ENCODE data around the gene CHAD.

CHAD gene

DNA sequence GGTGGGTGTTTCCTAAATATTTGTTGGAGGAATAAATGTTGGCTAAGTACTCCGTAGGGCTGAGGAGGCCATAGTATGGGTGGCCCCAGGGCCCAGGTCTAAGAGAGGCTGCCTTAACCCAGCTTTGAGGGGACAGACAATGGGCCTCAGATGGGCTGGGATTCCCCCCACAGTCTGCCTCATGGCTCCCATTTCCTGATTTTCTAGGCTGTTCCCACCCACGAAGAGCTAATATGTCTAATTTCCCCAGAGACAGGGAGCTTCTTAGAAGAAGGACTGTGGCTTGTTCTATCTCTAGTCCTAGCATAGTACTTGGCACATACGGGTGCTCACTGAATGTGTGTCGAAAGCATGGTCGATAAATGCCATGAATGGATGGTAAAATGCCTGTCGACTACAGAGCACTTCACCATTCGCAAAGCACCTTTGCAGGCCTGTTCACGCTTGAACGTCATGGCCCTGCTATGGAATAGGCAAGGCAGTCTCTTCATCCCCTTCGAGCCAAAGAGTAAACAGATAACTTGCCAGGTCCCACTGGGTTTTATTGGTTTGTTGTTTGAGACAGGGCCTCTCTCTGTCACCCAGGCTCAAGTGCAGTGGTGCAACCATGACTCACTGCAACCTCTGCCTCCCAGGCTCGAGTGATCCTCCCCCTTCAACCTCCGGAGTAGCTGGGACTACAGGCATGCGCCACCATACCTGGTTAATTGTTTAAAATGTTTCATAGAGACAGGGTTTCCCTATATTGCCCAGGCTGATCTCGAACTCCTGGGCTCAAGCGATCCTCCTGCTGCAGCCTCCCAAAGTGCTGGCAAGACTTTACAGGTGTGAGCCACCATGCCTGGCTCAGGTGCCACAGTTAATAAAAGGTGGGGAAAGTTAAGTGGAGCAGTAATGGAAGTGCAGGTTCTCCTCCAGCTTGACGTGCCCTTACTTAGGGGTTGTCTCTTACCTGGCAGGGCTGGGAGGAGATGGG is 9.7 kb downstream of the CHAD start:
- DNase-seq (ENCODE audit: low read depth in 4 of 4, low spot score in 1 of 4): no peak

DNA sequence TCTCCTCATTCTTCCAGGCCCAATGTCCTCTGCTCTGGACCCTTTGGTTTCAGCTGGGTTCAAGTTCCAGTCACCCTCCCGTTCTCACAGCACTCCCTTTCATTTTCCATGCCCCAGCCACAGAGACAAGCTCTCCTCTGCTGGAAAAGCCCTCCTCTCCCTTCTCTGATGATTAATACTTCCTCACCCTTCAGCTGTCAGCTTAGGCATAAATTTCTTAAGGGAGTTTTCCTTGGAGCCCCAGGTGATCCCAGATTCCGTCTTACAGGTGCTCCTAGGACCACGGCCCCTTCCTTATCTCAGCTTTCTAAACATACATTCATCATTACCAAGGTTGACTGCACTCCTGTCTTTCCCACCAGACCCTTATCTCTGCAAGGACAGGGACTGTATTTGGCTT is 10.4 kb downstream of the CHAD start:
- DNase-seq (ENCODE audit: low read depth in 4 of 4, low spot score in 1 of 4): no peak

DNA sequence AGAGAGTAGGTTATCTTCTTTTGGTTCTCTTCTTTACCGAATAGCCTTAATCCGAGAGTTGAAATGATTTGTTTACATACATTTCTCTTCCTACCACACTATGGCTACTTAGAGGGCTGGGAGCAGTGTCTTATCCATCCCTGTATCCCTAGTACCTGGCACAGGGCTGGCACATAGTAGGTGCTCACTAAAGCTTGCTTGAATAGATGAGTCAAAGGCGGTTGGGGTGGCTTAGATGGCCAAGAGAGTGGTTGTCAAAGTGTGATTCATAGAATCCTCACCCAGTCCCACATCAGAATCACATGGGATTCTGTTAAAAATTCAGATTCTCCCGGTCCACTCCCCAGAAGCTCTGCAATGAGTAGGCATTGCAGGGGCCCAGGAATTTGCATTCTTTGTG is 11.1 kb downstream of the CHAD start:
- no peak for DNase-seq (ENCODE audit: low read depth in 4 of 4, low spot score in 1 of 4)

DNA sequence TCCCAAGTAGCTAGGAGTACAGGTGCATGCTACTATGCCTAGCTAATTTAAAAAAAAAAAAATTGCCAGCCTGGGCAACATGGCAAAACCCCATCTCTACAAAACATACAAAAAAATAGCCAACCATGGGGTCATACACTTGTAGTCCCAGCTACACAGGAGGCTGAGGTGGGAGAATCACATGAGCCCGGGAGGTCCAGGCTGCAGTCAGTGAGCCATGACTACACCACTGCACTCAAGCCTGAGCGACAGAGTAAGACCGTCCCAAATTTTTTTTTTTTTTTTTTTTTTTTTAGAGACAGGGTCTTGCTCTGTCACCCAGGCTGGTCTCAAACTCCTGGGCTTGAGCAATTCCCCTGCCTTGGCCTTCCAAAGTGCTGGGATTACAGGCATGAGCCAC is 14.8 kb downstream of the CHAD start:
- no peak for DNase-seq (ENCODE audit: low read depth in 4 of 4, low spot score in 1 of 4)

DNA sequence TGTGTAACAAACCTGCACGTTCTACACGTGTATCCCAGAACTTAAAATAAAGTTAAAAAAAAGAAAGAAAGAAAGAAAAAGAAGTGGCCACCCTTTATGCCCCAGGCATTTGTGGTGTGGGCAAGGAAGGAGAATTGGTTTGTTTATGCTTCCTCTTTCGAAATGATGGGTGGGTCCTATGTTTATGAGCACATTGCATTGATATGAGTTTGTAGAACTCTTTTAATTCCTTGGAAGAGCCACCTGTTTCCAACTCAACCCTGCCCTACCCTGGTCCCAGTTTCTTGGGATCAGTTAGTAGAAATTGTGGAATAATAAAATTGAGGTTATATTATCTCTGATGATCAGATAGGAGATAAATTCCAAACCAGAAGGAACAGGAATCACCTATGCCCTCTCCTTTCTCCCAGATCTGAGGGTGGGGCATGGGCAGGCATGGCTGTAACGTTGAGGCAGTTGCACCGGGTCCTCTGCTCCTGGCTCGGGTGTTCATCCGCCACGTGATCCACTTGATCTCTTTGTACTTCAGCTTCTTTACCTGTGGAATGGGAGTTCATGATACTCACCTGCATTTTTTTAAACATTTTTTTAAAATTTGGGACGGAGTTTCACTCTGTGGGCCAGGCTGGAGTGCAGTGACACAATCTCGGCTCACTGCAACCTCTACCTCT is 15.9 kb downstream of the CHAD start:
- DNase-seq (ENCODE audit: low read depth in 4 of 4, low spot score in 1 of 4): no peak

DNA sequence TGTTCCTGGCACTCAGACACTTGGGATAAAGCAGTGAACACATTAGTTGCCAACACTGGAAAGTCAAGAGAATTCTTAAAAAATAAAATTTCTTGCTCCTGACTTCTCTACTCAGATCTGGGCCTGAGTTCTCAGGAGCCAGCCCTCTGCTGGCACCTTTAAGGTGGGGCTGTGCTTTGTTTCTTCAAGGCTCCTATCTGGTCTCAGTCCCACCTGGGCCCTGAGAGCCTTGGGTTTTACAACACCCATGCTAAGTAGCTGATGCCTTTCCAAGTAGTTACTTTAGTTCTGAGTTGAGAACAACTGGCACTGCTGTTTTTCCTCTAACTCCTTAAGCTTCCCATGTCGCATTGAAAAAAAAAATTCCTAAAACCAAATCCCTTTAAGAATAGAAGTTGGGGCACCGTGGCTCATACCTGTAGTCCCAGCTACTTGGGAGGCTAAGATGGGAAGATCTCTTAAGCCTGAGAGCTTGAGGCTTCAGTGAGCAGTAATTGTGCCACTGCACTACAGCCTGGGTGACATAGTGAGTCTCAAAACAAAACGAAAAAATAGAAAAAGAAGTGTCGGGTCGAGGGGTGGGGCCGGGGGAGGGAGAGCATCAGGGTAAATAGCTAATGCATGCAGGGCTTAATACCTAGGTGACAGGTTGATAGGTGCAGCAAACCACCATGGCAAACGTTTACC is 16.6 kb downstream of the CHAD start:
- DNase-seq (ENCODE audit: low read depth in 4 of 4, low spot score in 1 of 4): no peak

DNA sequence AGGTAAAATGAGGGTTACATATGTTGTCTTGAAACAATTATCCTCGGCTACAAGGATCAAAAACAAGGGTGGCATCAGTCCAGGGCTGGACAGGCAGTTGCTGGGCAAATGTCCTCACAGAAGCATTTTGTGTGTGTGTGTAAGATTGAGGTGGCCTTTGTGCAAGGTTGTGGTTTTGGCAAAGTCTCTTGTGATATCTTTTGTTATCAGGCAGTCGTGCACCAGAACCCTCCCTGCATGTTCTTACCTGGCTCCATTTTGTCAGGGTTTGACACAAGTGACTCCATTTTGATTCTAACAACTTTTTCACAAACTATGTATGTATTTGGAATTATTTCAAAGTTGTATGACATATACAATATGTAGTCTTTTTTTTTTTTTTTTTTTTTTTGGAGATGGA is 20.0 kb downstream of the CHAD start:
- DNase-seq (ENCODE audit: low read depth in 4 of 4, low spot score in 1 of 4): no peak

DNA sequence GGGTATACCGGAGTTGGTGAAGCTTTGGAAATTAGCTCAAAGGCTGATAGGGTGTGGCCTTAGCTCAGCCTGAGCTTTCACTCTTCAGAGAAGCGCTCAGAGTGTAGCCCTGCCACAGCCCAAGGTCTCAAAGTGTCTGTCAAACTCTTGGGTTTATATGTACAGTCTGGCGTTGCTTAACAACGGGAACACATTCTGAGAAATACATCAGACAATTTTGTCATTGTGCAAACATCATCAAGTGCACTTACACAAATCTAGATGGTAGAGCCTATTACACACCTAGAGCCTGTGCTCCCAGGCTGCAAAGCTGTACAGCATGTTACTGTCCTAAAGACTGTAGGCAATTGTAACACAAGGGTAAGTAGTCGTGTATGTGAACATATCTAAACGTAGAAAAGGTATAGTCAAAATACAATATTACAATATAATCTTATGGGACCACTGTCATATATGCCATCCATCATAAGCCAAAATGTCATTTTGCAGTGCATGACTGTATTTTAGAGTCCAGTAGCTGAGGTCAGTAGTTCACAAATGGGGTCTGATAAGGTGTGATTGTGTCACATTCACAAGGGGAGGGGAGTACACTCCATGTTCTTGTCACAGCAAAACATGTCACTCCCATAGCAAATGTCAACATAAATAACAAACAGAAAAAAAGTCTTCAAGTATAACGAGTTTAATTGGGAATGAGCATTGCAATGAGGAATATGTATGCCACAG is 20.6 kb downstream of the CHAD start:
- no peak for DNase-seq (ENCODE audit: low read depth in 4 of 4, low spot score in 1 of 4)

DNA sequence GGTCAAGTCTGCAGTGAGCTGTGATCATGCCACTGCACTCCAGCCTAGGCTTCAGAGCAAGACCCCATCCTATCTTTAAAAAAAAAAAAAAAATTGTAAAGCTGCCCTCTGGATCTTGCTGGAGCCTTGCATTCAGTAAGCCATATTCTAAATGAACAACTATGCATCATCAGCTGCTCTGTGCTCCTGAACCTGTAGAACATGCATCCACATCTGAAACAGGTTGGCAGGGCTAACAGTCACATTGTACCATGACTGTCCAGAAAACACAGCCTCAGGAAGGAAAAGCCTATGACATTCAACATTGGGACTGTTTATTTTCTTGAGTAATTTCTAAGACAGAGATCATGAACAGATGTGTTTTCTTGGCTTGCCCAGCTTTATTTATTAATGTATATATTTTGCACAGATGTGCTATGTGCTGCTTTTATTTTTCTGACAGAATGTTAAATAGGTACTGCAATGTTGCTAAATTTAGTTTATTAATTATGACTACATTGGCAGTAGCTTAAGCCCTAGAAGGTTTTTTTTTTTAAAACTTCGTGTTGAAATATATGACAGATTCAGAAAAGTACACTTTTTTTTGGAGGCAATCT is 22.9 kb downstream of the CHAD start:
- DNase-seq (ENCODE audit: low read depth in 4 of 4, low spot score in 1 of 4): no peak

DNA sequence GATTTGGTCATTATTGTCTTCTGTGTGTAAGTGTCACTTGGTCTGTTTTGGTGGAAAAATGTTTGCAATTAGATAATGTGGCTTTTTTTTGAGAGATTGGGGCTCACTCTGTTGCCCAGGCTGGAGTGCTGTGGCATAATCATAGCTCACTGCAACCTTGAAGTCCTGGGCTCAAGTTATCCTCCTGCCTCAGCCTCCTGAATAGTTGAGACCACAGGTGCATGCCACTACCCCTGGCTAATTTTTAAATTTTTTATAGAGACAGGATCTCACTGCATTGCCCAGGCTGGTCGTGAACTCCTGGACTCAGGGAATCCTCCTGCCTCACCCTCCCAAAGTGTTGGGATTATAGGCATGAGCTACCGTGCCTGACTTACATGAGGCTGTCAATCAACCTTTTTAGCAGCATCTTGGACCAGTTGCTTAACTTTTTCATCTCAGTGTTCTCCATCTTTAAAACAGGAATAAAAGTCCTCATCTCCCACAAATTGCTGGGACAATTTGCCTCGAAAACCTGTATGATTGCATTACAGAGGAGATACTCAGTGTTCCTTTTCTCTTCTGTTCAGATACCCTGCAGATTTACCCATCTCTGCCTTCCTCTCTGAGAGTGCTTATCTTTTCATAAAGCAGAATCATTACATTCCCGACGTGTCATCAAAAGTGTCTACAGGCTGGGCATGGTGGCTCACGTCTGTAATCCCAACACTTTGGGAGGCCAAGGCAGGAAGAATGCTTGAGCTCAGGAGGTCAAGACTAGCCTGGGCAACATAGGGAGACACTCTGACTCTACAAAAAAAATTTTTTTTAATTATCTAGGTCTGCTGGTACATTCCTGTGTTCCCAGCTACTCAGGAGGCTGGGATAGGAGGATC is 23.6 kb downstream of the CHAD start:
- no peak for DNase-seq (ENCODE audit: low read depth in 4 of 4, low spot score in 1 of 4)

DNA sequence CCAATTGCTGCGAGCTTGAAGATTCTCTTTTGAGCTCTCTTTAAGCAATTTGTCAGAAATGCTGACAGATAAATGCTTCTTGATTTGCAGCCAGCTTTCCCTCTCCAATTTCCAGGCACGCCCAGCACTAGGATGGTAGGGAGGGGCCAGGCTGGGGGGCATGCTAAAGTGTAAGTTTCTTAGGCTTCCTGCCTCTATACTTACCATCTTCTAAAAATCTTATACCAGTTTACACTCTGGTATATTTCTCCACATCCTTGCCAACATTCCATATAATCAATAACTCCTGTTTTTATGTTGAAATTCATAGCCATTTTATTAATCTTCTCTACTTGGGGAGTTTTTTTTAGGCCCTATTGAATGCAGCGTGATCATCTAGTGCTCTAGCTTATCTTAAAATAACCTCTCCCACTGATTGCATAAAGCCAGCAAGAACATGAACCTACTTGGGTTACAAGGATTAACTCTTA is 25.1 kb downstream of the CHAD start:
- no peak for DNase-seq (ENCODE audit: low read depth in 4 of 4, low spot score in 1 of 4)

DNA sequence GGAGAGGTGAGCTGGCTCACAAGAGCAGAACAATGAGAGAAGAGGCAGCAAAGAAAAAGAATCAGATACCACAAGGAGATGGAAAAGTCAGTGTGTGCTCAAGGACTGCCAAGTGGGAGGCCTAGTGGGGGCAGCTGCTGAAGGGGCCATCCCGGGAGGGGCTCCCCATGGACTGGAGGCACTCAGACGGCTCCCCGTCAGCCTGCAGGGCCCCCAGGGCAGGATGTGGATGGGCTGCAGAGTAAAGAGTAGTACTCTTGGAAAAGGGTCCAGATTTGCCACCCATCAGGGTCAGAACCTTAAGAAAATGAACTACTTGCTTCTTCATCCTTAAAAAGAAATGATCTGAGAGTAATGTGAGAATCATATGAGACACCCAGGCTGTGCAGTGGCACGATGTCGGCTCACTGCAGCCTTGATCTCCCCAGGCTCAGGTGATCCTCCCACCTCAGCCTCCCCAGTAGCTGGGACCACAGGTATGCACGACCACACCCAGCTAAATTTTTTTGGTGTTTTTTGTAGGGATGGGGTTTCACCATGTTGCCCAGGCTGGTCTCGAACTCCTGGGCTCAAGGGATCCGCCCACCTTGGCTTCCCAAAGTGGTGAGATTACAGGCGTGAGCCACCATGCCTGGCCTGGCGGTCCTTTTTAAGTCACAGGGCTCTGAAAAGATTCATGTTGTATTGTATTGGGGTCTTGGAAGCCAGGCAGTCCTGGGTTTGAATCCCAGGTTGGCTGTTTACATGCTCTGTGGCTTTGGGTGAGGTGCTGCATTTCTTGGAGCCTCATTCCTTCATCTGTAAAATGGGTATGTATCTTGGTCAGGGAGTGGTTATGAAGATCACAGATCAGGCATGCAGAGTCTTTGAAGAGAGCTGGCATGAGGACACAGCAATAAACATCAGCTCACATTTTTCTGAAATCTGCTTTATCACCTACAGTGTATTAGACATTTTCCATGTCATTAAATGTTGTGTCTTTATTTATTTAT is 27.5 kb downstream of the CHAD start:
- no peak for DNase-seq (ENCODE audit: low read depth in 4 of 4, low spot score in 1 of 4)

DNA sequence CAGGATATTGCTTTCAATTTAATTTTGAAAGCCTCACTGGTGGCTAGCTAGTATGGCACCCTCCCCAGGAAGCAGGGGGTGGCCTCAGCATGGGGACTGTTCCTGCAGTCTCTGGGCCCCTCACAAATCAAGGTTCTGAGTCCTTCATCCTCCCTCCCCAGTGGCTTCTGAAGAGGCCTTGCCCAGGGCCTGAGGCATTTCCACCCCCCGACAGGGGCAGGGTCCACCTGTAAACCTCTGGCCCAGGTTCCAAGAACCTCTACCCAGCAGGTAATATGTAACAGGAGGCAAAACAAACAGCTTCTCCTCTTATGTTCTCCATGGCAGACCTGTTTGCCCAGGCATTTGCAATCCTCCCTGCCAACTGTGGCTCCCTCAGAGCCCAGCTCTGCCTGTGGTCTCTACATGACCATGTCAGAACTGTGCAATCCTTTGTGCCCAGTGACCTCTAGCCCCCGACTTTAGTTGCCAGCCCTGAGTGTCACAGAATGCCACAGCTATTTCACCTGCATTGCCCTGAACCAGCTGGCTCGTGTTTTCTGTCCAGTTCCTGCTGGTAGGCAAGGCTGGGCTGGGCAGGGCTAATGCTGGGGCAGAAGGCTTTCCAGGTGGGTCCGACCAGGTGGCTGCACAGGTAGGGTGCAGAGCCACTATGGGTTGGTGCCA is 28.4 kb downstream of the CHAD start:
- DNase-seq (ENCODE audit: low read depth in 4 of 4, low spot score in 1 of 4): no peak

DNA sequence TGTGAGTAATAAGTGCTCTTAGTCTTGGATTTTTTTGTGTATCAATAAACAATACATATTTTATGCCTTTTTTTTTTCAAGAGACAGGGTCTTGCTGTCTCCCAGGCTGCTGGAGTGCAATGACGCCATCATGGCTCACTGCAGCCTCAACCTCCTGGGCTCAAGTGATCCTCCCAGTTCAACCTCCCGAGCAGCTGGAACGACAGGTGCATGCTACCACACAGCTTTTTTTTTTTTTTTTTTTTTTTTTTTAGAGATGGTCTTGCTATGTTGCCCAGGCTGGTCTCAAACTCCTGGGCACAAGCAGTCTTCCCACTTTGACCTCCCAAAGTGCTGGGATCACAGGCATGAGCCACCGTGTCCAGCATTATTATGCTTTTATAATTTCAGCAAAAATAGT is 29.7 kb downstream of the CHAD start:
- DNase-seq (ENCODE audit: low read depth in 4 of 4, low spot score in 1 of 4): no peak

DNA sequence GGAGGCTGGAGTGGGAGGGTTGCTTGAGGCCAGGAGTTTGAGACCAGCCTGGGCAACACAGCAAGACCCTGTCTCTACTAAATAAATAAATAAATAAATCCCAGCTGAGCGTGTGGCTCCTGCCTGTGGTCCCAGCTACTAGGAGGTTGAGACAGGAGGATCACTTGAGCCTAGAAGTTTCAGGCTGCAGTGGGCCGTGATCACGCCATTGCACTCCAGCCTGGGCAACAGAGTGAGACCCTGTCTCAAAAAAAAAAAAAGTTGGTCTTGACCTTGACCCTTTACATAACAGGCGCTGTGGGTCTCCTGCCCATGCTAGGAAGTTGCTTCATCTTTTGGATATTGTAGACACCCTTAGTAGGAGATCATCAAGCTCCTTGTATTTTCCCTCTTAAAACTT is 31.3 kb downstream of the CHAD start:
- DNase-seq (ENCODE audit: low read depth in 4 of 4, low spot score in 1 of 4): no peak

DNA sequence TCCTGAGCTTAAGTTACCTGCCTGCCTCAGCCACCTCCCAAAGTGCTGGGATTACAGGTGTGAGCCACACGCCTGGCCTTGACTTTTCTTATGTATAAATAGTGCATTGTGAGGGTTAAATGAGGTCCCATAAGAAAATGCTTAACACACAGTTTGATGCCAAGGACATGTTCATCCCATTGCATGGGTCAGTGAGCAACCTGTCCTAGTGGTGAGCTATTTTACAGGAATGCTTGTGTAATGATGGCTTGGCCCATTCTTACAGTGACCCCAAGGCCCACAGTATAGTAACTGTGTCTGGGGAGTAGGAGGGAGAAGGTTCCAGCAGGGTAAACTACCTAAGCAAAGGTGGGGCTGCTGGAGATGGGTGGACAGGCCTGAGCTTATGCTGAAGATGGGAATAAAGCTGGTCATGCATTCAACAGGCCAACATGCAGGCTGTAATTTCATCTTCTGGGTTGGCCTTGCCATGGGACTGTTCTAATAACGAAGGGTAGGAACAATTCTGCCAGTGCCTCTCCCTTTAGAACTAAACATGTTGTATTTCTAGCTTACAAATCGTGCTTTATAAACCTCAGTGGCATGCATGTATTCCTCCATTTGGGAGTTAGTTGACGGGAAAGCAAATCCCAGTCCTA is 36.4 kb downstream of the CHAD start:
- DNase-seq (ENCODE audit: low read depth in 4 of 4, low spot score in 1 of 4): no peak

DNA sequence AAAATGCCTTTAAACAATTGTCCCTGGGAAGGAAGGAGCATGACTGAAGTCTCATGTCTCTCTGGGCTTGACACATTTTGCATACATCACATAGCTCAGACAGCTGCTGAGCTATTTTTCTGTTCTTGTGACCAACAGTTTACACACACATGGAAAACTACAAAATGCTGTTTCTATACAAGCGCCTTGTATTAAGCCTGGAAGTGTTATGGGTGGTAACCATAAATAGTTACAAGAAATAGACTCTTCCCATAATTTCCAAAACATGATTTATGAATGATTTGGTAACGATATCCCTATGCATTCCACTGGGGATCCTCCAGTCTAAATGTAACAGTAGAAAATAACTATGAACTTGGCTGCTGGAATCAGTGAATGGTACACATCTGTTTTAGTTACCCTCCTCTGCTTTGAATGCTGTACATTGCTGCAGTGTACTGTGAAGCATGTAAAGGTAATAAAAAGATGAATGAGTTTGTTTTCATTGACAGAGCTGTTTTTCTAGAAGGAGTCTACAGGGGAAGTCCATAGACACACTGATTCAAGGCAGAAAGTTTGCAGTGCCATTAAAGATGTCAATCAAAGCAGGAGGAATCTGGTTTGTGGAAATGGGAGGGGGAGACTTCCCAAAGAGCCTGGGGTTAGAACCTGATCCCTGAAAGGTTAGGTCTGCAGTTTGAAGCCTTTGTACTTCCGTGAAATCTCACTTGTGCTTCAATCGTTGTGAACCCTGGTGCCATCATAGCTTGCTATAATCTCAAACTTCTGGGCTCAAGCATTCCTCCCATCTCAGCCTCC is 37.7 kb downstream of the CHAD start:
- no peak for DNase-seq (ENCODE audit: low read depth in 4 of 4, low spot score in 1 of 4)
